SK-N-SH (cell line): Measurements from ENCODE around the gene GHRL. TPM values are rescaled to one million over a fixed set of nuclear protein-coding genes. Genes with fewer than 3 reads are reported as not detected.

ENCODE experiments used
- CTCF ChIA-PET: fragments of 300-600, 350-600 bp; formaldehyde crosslinking; extraction: SDS; loops from one replicate; lab custom pipeline; 2021; lab: Yijun Ruan, JAX
- POLR2A ChIA-PET: fragments of 350-600 bp; sonication (Branson Sonifier 250); formaldehyde crosslinking; extraction: SDS; loops from one replicate; lab custom pipeline; 2020; ENCODE audit warnings: antibody characterized with exemption, inconsistent platforms; lab: Yijun Ruan, JAX
- DNase-seq: peaks from one replicate; pipeline ENCODE4 v3.0.0; 2012
- H2AFZ ChIP-seq: fragments of 200-600 bp; sonication (generic); 2 replicates; pipeline ENCODE4 v1.8.1; 2016; ENCODE audit warnings: antibody characterized with exemption, mild to moderate bottlenecking, low read depth
- H3F3A ChIP-seq: fragments of 200-600 bp; sonication (generic); replicated peaks from 2 replicates; pipeline ENCODE3; 2016; ENCODE audit warnings: antibody characterized with exemption, mild to moderate bottlenecking; ENCODE audit not compliant: insufficient read depth
- H3K27ac ChIP-seq, 2 experiments: fragments of 200-500 bp in 1 of 2; fragments of 200-600 bp in 1 of 2; sonication (Bioruptor generic) in 1 of 2; sonication (generic), shearing (Covaris generic) in 1 of 2; 2 replicates each; pipeline versions ENCODE4 v1.5.1 to v1.6.1; 2014 to 2016; ENCODE audit warnings: low read depth in 2 of 2, inconsistent platforms in 1 of 2, low read length in 1 of 2, mild to moderate bottlenecking in 1 of 2, mixed read lengths in 1 of 2
- H3K27me3 ChIP-seq: fragments of 200-600 bp; sonication (generic), shearing (Covaris generic); 2 replicates; pipeline ENCODE4 v1.6.1; 2016; ENCODE audit warnings: mixed run types; ENCODE audit not compliant: insufficient read depth
- H3K36me3 ChIP-seq, 2 experiments: fragments of 200-500 bp in 1 of 2; fragments of 200-600 bp in 1 of 2; sonication (Bioruptor generic) in 1 of 2; sonication (generic) in 1 of 2; replicated peaks in 1 of 2; 2 replicates each; pipeline versions ENCODE3 to v1.5.1; 2014 to 2016; ENCODE audit warnings: low read length in 1 of 2, mild to moderate bottlenecking in 1 of 2; ENCODE audit not compliant: insufficient read depth in 2 of 2, control insufficient read depth in 1 of 2
- H3K4me1 ChIP-seq, 2 experiments: fragments of 200-500 bp in 1 of 2; fragments of 200-600 bp in 1 of 2; sonication (Bioruptor generic) in 1 of 2; sonication (generic), shearing (Covaris generic) in 1 of 2; 2 replicates each; pipeline versions ENCODE4 v1.5.1 to v1.6.1; 2014 to 2016; ENCODE audit warnings: low read depth in 1 of 2, low read length in 1 of 2, mixed run types in 1 of 2; ENCODE audit not compliant: insufficient read depth in 2 of 2, control insufficient read depth in 1 of 2
- H3K4me2 ChIP-seq: fragments of 200-600 bp; sonication (generic), shearing (Covaris generic); 2 replicates; pipeline ENCODE4 v1.6.1; 2017; ENCODE audit warnings: mixed run types
- H3K4me3 ChIP-seq, 2 experiments: fragments of 200-500 bp in 1 of 2; fragments of 200-600 bp in 1 of 2; sonication (Bioruptor generic) in 1 of 2; sonication (generic), shearing (Covaris generic) in 1 of 2; 2 replicates each; pipeline versions ENCODE4 v1.5.1 to v1.8.1; 2014 to 2016; ENCODE audit warnings: low read depth in 2 of 2, inconsistent platforms in 1 of 2, low read length in 1 of 2, mild to moderate bottlenecking in 1 of 2, mixed read lengths in 1 of 2, moderate library complexity in 1 of 2
- H3K79me2 ChIP-seq: fragments of 200-600 bp; sonication (generic); 2 replicates; pipeline ENCODE4 v1.8.1; 2017; ENCODE audit warnings: mild to moderate bottlenecking; ENCODE audit not compliant: insufficient read depth
- H3K9ac ChIP-seq: fragments of 200-600 bp; sonication (generic); 2 replicates; pipeline ENCODE4 v1.6.1; 2017; ENCODE audit warnings: mixed run types
- H3K9me2 ChIP-seq: fragments of 200-600 bp; sonication (generic); 2 replicates; pipeline ENCODE4 v1.6.1; 2017; ENCODE audit warnings: mixed run types
- H3K9me3 ChIP-seq: fragments of 200-600 bp; sonication (generic); 2 replicates; pipeline ENCODE4 v1.6.1; 2017; ENCODE audit warnings: mixed run types, mild to moderate bottlenecking, moderate library complexity
- H4K20me1 ChIP-seq: fragments of 200-600 bp; sonication (generic); 2 replicates; pipeline ENCODE4 v1.6.1; 2017; ENCODE audit warnings: mild to moderate bottlenecking, mixed run types; ENCODE audit not compliant: insufficient read depth
- GATA2 ChIP-seq: sonication (generic); formaldehyde crosslinking; IDR thresholded peaks from 2 replicates; pipeline ENCODE4 v1.5.0; 2020; ENCODE audit warnings: mild to moderate bottlenecking, missing genetic modification reagents
- IRF3 ChIP-seq: fragments of 150-350 bp; IDR thresholded peaks from 2 replicates; pipeline ENCODE4 v1.6.1; 2016; ENCODE audit warnings: mild to moderate bottlenecking, low read depth, low read length
- RCOR1 ChIP-seq: fragments of 150-350 bp; IDR thresholded peaks from 2 replicates; pipeline ENCODE4 v1.6.1; 2017; ENCODE audit warnings: antibody characterized with exemption, low read length
- TCF12 ChIP-seq: IDR thresholded peaks from 2 replicates; pipeline ENCODE4 v1.4.0; 2012
- WGBS: methylation state at CpG from one replicate; pipeline ENCODE4 v1.1.6; 2017; ENCODE audit warnings: low lambda C conversion rate; 5-methylcytosine and 5-hydroxymethylcytosine counted together
- polyA plus RNA-seq, 3 experiments: library from polyadenylated mRNA; depleted of rRNA; stranded (reverse); fragments of >200 nt; gene quantifications; 2 replicates each; pipeline ENCODE4 v1.2.3, GENCODE V29; 2012
- TF ChIP-seq, protein P1 (sequence below): fragments of 200-600 bp; sonication (generic); IDR thresholded peaks from 2 replicates; pipeline ENCODE4 v1.6.1; 2017; ENCODE audit warnings: antibody characterized with exemption, mild to moderate bottlenecking, moderate library complexity
- TF ChIP-seq, protein P2 (sequence below): IDR thresholded peaks from 2 replicates; pipeline ENCODE4 v1.4.0; 2012; ENCODE audit warnings: low read depth, borderline replicate concordance
- TF ChIP-seq, protein P3 (sequence below): IDR thresholded peaks from 2 replicates; pipeline ENCODE4 v1.6.1; 2012; ENCODE audit warnings: mild to moderate bottlenecking, low read depth, low read length, moderate library complexity
- TF ChIP-seq, protein P4 (sequence below): fragments of 150-350 bp; IDR thresholded peaks from 2 replicates; pipeline ENCODE4 v1.6.1; 2017; ENCODE audit warnings: antibody characterized with exemption, low read length, low read depth, borderline replicate concordance

The GHRL gene
- polyA plus RNA-seq, 1 of the 3 experiments (the other 2 are of a cell fraction), result not detected

DNA sequence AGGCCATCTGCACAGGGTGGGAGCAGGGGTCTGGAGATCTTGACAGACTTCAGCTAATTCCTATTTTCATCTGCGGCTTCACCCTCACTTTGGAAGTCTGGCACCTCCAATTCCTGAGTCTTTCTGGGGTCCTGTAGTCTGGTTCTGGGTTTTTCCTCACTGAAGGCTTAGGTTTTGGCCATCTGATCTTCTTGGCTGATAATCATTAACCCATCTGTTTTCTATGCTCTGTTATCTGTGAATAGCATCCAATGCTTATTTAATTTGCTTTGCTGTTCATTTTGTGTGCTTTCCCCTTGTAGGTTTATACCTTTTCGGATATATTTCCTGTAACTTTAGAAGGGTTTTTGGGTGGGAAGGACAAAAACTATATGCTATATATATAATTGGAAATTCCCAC lies 26.9 kb downstream of the GHRL start:
- Histone ChIP-seq H3K9ac (no peak overlapping the region), H2AFZ (no peak overlapping the region), H3K9me3 (no peaks in the 10 kb centered on the region), H3K4me2 (no peak overlapping the region), H3K27me3 (no peaks in the 10 kb centered on the region), H3K9me2 (no peaks in the 10 kb centered on the region), H3F3A (no peaks in the 10 kb centered on the region), H3K27ac (no peak overlapping the region), H3K4me3 (no peak overlapping the region), H3K4me1 (peaks cover 0 to 2% of the 10 kb centered on the region in 2 experiments; a peak in 1 of 4 replicates), H3K79me2 (peaks cover 92% of the 10 kb centered on the region), H4K20me1 (peaks cover 16% of the 10 kb centered on the region; the same call in 1 of the 2 replicates), H3K36me3 (peaks cover 31 to 38% of the 10 kb centered on the region in 2 experiments)
- TF ChIP-seq GATA2 (0 out of 2 replicates have a peak, but pooled peaks have one; percentile 6), TCF12 (no peak)
- CTCF ChIA-PET, result no interaction called here
- POLR2A ChIA-PET, result no interaction called here
- WGBS, result 89% methylated on average over 2 of the region's 2 CpGs
- DNase-seq, result no peak

GRCh38 chr3:10263646-10264363 lies 28.9 kb downstream of the GHRL start:
- TF ChIP-seq, protein P1, sequence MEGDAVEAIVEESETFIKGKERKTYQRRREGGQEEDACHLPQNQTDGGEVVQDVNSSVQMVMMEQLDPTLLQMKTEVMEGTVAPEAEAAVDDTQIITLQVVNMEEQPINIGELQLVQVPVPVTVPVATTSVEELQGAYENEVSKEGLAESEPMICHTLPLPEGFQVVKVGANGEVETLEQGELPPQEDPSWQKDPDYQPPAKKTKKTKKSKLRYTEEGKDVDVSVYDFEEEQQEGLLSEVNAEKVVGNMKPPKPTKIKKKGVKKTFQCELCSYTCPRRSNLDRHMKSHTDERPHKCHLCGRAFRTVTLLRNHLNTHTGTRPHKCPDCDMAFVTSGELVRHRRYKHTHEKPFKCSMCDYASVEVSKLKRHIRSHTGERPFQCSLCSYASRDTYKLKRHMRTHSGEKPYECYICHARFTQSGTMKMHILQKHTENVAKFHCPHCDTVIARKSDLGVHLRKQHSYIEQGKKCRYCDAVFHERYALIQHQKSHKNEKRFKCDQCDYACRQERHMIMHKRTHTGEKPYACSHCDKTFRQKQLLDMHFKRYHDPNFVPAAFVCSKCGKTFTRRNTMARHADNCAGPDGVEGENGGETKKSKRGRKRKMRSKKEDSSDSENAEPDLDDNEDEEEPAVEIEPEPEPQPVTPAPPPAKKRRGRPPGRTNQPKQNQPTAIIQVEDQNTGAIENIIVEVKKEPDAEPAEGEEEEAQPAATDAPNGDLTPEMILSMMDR, result peak; percentile 55
- TF ChIP-seq IRF3, result no peak
- Histone ChIP-seq H3F3A (no peaks in the 10 kb centered on the region), H3K79me2 (peaks cover 85% of the 10 kb centered on the region), H3K27ac (peak overlapping the region; percentile 6 to 15; a peak in 2 of 4 replicates), H3K9ac (no peak overlapping the region), H3K4me3 (no peak overlapping the region), H3K36me3 (peaks cover 35% of the 10 kb centered on the region in 2 experiments), H4K20me1 (peaks cover 9% of the 10 kb centered on the region; the same call in 1 of the 2 replicates), H3K27me3 (no peaks in the 10 kb centered on the region), H3K4me2 (no peak overlapping the region), H2AFZ (no peak overlapping the region), H3K4me1 (peaks cover 0 to 2% of the 10 kb centered on the region in 2 experiments; a peak in 1 of 4 replicates), H3K9me3 (no peaks in the 10 kb centered on the region), H3K9me2 (no peaks in the 10 kb centered on the region)
- 70% methylated on average over 12 of the region's 12 CpGs for WGBS
- peak; percentile 75 for DNase-seq
- POLR2A ChIA-PET, result interaction anchor here (0.8 to 1.0 kb wide), 3 partner anchors 16 to 147 kb away, joined by 3 to 5 read pairs (median 3); partner anchors contain the start of gene TATDN2
- CTCF ChIA-PET, result interaction anchor here (0.8 to 2.9 kb wide), 14 partner anchors 8 to 310 kb away, joined by 3 to 14 read pairs (median 3); no protein-coding TSS in a partner anchor

DNA sequence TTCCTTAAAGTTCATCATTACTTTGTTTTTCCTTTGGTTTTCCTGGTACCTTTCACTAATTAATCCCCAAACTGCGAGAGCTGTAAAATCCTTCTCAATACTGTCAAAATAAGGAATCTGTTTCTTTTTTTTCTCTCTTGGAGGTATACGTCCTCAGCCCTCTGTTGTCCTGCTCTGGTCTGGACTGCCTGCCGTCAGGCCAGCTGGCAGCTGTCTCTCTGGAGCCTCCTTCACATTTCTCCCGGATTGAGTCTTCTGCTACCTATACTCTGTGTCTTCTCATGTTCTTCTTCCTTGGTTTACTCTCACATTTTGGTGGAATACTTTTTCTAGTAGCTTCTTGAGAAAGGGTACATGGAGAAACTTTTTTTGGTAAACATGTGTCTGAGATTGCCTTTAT lies 30.7 kb downstream of the GHRL start:
- H4K20me1 ChIP-seq, result 0 out of 2 replicates have a peak, but pooled peaks cover 6% of the 10 kb centered on the region
- H3K4me1 ChIP-seq, result peaks cover 0 to 2% of the 10 kb centered on the region in 2 experiments; a peak in 1 of 4 replicates
- ChIA-PET POLR2A (interaction anchor here (0.6 kb wide), 1 partner anchor 21 kb away, joined by 3 read pairs; no protein-coding TSS in a partner anchor), CTCF (interaction anchor here (1.2 to 2.9 kb wide), 4 partner anchors 10 to 28 kb away, joined by 3 to 14 read pairs (median 4); no protein-coding TSS in a partner anchor)
- H3K9me2 ChIP-seq, result no peaks in the 10 kb centered on the region
- no peaks in the 10 kb centered on the region for H3F3A ChIP-seq
- H3K27ac ChIP-seq, result no peak overlapping the region
- H3K4me3 ChIP-seq, result no peak overlapping the region
- 91% methylated on average over 4 of the region's 4 CpGs for WGBS
- H3K9me3 ChIP-seq, result no peaks in the 10 kb centered on the region
- peaks cover 83% of the 10 kb centered on the region for H3K79me2 ChIP-seq
- DNase-seq, result no peak
- no peaks in the 10 kb centered on the region for H3K27me3 ChIP-seq
- H2AFZ ChIP-seq, result no peak overlapping the region
- H3K9ac ChIP-seq, result no peak overlapping the region
- peaks cover 31 to 35% of the 10 kb centered on the region in 2 experiments for H3K36me3 ChIP-seq
- H3K4me2 ChIP-seq, result no peak overlapping the region
- TF ChIP-seq, protein P2, sequence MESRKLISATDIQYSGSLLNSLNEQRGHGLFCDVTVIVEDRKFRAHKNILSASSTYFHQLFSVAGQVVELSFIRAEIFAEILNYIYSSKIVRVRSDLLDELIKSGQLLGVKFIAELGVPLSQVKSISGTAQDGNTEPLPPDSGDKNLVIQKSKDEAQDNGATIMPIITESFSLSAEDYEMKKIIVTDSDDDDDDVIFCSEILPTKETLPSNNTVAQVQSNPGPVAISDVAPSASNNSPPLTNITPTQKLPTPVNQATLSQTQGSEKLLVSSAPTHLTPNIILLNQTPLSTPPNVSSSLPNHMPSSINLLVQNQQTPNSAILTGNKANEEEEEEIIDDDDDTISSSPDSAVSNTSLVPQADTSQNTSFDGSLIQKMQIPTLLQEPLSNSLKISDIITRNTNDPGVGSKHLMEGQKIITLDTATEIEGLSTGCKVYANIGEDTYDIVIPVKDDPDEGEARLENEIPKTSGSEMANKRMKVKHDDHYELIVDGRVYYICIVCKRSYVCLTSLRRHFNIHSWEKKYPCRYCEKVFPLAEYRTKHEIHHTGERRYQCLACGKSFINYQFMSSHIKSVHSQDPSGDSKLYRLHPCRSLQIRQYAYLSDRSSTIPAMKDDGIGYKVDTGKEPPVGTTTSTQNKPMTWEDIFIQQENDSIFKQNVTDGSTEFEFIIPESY, result no peak
- TF ChIP-seq, protein P3, sequence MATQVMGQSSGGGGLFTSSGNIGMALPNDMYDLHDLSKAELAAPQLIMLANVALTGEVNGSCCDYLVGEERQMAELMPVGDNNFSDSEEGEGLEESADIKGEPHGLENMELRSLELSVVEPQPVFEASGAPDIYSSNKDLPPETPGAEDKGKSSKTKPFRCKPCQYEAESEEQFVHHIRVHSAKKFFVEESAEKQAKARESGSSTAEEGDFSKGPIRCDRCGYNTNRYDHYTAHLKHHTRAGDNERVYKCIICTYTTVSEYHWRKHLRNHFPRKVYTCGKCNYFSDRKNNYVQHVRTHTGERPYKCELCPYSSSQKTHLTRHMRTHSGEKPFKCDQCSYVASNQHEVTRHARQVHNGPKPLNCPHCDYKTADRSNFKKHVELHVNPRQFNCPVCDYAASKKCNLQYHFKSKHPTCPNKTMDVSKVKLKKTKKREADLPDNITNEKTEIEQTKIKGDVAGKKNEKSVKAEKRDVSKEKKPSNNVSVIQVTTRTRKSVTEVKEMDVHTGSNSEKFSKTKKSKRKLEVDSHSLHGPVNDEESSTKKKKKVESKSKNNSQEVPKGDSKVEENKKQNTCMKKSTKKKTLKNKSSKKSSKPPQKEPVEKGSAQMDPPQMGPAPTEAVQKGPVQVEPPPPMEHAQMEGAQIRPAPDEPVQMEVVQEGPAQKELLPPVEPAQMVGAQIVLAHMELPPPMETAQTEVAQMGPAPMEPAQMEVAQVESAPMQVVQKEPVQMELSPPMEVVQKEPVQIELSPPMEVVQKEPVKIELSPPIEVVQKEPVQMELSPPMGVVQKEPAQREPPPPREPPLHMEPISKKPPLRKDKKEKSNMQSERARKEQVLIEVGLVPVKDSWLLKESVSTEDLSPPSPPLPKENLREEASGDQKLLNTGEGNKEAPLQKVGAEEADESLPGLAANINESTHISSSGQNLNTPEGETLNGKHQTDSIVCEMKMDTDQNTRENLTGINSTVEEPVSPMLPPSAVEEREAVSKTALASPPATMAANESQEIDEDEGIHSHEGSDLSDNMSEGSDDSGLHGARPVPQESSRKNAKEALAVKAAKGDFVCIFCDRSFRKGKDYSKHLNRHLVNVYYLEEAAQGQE, result no peak
- TF ChIP-seq, protein P4, sequence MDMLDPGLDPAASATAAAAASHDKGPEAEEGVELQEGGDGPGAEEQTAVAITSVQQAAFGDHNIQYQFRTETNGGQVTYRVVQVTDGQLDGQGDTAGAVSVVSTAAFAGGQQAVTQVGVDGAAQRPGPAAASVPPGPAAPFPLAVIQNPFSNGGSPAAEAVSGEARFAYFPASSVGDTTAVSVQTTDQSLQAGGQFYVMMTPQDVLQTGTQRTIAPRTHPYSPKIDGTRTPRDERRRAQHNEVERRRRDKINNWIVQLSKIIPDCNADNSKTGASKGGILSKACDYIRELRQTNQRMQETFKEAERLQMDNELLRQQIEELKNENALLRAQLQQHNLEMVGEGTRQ, result no peak
- TF ChIP-seq RCOR1, result no peak
